HFFc6 (cell line): ENCODE results near the gene SOX18. TPM values are rescaled to one million over a fixed set of nuclear protein-coding genes. Genes with fewer than 3 reads are reported as not detected.

Source experiments
- DNase-seq: peaks from one replicate; pipeline ENCODE4 v3.0.0-alpha.2; 2018
- H3K27ac Mint-ChIP-seq: 2 replicates; pipeline ENCODE4 v1.8.0; 2020; ENCODE audit warnings: mild to moderate bottlenecking, mixed read lengths
- H3K27me3 Mint-ChIP-seq: 2 replicates; pipeline ENCODE4 v1.8.0; 2021; ENCODE audit warnings: mild to moderate bottlenecking, moderate library complexity, mixed read lengths; ENCODE audit not compliant: insufficient read depth
- H3K36me3 Mint-ChIP-seq: 2 replicates; pipeline ENCODE4 v1.8.0; 2021; ENCODE audit warnings: low read depth, mixed read lengths
- H3K4me1 Mint-ChIP-seq: 2 replicates; pipeline ENCODE4 v1.8.0; 2020; ENCODE audit warnings: low read depth, mixed read lengths
- H3K4me3 Mint-ChIP-seq: 2 replicates; pipeline ENCODE4 v1.8.0; 2020; ENCODE audit warnings: mild to moderate bottlenecking, moderate library complexity, mixed read lengths
- H3K9me3 Mint-ChIP-seq: 2 replicates; pipeline ENCODE4 v1.8.0; 2020; ENCODE audit warnings: mild to moderate bottlenecking, mixed read lengths
- total RNA-seq, 6 experiments: library from RNA; stranded (reverse); fragmentation: NEBNext Ultra II Directional; extraction: Animal tissue kit (Norgen Biotek cat#: 25700); gene quantifications; 2 replicates in 1 of 6; 3 replicates in 5 of 6; pipeline ENCODE4 v1.2.3, GENCODE V29; 2021
- TF ChIP-seq, protein P1 (sequence below): fragments of 200-600 bp; sonication (generic); IDR thresholded peaks from 2 replicates; pipeline ENCODE4 v1.5.0; 2021; ENCODE audit warnings: antibody characterized with exemption, mild to moderate bottlenecking

SOX18 gene
- total RNA-seq, 6 experiments from 2014 or later, result 0.10 to 0.17 TPM; not detected in 4

DNA sequence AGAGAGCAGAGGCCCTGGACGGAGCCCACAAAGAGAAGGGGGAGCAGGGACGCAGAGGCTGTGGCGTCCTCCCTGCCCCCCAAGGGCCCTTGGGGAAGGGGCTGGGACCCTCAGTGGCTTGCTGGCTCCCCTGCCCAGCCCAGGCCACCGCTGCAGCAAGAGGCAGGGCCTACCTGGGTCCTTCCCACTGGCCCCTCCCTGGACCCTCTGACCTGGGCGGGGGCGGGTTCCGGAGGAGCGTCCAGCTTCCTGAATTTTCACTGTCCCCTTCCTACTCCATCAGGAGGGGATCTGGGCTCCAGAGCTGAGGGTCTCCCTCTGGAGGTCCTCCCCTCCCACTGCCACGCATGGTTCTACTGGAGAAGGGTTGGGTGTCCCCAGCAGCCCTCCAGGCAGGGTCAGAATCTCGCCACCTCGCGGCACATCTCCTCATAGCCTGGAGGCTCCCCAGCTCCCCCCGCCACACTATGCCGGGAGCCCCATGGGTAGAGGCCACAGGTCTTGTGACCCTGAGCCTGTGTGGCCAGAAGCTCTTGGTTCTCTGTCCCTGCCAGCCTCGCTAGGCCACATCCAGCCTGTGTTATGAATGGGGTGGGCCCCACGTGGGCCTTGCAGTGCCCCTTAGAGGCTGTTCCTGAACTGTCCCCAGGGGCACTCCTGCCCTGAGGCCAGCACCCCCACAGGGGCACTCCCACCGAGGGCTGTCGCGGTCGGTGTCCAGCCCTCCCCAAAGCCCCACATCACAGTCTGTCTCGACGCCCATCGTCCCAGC lies 1.0 kb upstream of the SOX18 start:
- H3K36me3 Mint-ChIP-seq, result no peaks in the 10 kb centered on the region
- H3K9me3 Mint-ChIP-seq, result no peaks in the 10 kb centered on the region
- TF ChIP-seq, protein P1, sequence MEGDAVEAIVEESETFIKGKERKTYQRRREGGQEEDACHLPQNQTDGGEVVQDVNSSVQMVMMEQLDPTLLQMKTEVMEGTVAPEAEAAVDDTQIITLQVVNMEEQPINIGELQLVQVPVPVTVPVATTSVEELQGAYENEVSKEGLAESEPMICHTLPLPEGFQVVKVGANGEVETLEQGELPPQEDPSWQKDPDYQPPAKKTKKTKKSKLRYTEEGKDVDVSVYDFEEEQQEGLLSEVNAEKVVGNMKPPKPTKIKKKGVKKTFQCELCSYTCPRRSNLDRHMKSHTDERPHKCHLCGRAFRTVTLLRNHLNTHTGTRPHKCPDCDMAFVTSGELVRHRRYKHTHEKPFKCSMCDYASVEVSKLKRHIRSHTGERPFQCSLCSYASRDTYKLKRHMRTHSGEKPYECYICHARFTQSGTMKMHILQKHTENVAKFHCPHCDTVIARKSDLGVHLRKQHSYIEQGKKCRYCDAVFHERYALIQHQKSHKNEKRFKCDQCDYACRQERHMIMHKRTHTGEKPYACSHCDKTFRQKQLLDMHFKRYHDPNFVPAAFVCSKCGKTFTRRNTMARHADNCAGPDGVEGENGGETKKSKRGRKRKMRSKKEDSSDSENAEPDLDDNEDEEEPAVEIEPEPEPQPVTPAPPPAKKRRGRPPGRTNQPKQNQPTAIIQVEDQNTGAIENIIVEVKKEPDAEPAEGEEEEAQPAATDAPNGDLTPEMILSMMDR, result no peak
- no peak for DNase-seq
- H3K4me1 Mint-ChIP-seq, result no peaks in the 10 kb centered on the region; the same call in 1 of the 2 replicates
- H3K27me3 Mint-ChIP-seq, result peaks cover 10% of the 10 kb centered on the region
- H3K27ac Mint-ChIP-seq, result no peak overlapping the region
- H3K4me3 Mint-ChIP-seq, result no peak overlapping the region

DNA sequence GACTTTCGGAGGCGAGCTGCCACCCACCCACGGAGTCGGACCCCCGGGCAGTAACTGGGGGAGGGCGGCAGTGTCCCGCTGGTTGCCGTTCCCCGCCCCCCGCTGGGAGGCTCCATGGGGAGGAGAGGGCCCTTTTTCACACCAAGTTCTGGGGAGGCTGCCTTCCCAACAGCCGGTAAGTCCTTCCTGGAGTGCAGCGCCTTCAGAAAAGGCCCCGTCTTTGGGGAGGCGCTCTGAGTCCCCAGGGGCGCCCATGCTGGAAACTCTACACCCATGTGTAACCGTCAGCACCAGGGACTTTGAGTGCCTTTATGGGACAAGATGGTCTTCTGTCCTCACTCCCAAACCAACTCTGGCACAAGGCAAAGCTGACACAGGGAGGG lies 430 bp upstream of the SOX18 start:
- no peak overlapping the region for H3K27ac Mint-ChIP-seq
- H3K27me3 Mint-ChIP-seq, result peaks cover 10% of the 10 kb centered on the region
- TF ChIP-seq, protein P1, result no peak
- DNase-seq, result no peak
- H3K36me3 Mint-ChIP-seq, result no peaks in the 10 kb centered on the region
- H3K4me3 Mint-ChIP-seq, result no peak overlapping the region
- no peaks in the 10 kb centered on the region for H3K9me3 Mint-ChIP-seq
- peaks cover 4% of the 10 kb centered on the region; the same call in 1 of the 2 replicates for H3K4me1 Mint-ChIP-seq

DNA sequence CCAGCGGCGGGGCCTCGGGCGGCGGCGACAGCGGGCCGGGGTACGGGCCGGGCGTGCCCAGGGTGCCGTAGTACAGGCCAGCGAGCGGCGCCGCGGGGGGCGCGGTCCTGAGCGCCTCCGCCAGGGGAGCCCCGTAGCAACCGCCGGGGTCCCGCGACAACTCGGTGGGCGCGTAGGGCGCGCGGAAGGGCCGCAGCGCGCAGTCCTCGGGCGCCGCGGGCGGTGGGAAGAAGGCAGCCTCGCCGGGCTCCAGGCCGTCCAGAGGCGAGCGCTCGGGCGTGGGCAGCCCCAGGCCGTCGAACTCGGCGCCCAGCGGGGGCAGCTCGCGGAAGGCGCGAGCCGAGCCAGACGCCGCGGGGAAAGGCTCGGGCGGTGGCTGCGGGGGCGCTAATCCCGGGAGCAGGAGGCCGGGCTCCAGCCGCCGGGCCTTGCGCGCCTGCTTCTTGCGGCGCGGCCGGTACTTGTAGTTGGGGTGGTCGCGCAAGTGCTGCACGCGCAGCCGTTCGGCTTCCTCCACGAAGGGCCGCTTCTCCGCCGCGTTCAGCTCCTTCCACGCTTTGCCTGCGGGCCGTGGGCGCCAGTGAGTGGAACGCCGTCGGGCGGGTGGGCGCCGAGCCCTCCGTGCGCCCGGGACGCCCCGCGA lies 916 bp downstream of the SOX18 start:
- Mint-ChIP-seq H3K27ac (no peak overlapping the region), H3K4me1 (peaks cover 12% of the 10 kb centered on the region), H3K27me3 (peaks cover 15% of the 10 kb centered on the region), H3K36me3 (no peaks in the 10 kb centered on the region), H3K9me3 (no peaks in the 10 kb centered on the region), H3K4me3 (no peak overlapping the region)
- DNase-seq, result no peak
- TF ChIP-seq, protein P1, result no peak

DNA sequence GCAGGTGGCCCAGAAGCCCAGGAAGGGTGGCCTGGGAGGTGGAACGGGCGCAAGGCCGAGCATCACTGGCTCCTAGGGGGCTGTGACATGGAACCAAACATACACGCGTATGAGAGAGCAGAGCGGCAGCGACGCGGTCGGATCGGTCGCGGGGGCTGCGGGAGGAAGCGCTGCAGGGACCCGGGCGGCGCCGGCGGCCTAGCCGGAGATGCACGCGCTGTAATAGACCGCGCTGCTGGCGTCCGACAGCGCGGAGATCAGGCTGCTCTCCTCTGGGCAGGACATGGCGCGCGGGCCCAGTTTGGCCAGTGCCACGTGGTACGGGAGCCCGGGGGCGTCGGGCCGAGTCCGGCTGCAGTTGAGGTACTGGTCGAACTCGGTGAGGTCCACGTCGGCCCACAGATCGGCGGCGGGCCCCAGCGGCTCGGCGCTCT lies 1.5 kb downstream of the SOX18 start:
- TF ChIP-seq, protein P1, result no peak
- Mint-ChIP-seq H3K36me3 (no peaks in the 10 kb centered on the region), H3K4me1 (peaks cover 12% of the 10 kb centered on the region), H3K27me3 (peaks cover 15% of the 10 kb centered on the region), H3K4me3 (no peak overlapping the region), H3K9me3 (no peaks in the 10 kb centered on the region), H3K27ac (no peak overlapping the region)
- DNase-seq, result no peak

DNA sequence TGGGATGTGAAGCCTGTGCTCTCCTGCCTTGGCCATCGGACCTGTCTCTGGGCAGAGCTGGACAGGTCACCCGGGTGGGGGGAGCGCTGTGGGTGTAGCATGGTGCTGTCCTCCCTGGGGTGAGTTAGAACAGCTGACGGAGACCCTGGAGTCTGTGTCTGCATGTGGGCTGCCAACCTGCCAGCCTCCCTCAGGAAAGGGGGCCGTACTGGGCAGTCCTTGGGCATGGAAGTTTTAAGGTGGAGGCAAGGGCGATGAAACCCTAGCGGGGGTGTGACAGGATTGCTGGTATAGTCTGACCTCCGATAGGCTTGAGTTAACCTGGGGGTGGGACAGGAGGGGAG lies 2.4 kb downstream of the SOX18 start:
- Mint-ChIP-seq H3K36me3 (no peaks in the 10 kb centered on the region), H3K4me3 (no peak overlapping the region), H3K9me3 (no peaks in the 10 kb centered on the region), H3K27ac (no peak overlapping the region), H3K4me1 (peaks cover 12% of the 10 kb centered on the region), H3K27me3 (peaks cover 15% of the 10 kb centered on the region)
- TF ChIP-seq, protein P1, result no peak
- no peak for DNase-seq
